GM19023 (cell line): Measurements from ENCODE around the gene SCN2A.
"Not testable (repeated sequence)": the region's sequence is repeated elsewhere in the genome, so short reads cannot be mapped to it uniquely, and the experiment has no call there.

ENCODE experiments used
- ATAC-seq: cut with Tn5 transposase; IDR thresholded peaks from one replicate; pipeline ENCODE4 v1.9.1; 2021; ENCODE audit warnings: mild to moderate bottlenecking, moderate library complexity; ENCODE audit not compliant: unreplicated experiment

The SCN2A gene

GRCh38 chr2:165251366-165251765 is 12.2 kb downstream of the SCN2A start:
- no peak for ATAC-seq

DNA sequence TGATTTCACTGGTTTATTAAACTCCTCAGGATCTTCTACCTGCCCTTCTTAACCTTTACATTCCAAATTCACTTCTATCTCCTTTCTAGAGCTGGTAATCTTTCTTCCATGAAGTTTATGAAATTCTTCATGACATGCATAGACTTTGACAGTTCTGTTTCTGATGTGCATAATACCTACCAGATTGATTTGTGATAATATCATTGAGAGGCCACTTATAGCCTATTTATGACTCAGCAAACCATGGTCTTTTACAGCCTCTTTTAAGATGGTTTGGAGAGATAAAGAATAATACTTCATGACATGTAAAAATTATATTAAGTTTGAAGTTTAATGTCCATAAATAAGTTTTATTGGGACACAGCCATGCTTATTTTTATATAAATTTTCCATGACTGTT is 14.0 kb downstream of the SCN2A start:
- no peak for ATAC-seq

- no peak for ATAC-seq
These were observed 17.4 kb downstream of the SCN2A start for GRCh38 chr2:165256618-165257017.

GRCh38 chr2:165260347-165260746 is 21.1 kb downstream of the SCN2A start:
- not testable (repeated sequence) for ATAC-seq

- no peak for ATAC-seq
These were observed 29.5 kb downstream of the SCN2A start for GRCh38 chr2:165268754-165269153.

- ATAC-seq = no peak
These were observed 34.0 kb downstream of the SCN2A start for GRCh38 chr2:165273176-165273575.

DNA sequence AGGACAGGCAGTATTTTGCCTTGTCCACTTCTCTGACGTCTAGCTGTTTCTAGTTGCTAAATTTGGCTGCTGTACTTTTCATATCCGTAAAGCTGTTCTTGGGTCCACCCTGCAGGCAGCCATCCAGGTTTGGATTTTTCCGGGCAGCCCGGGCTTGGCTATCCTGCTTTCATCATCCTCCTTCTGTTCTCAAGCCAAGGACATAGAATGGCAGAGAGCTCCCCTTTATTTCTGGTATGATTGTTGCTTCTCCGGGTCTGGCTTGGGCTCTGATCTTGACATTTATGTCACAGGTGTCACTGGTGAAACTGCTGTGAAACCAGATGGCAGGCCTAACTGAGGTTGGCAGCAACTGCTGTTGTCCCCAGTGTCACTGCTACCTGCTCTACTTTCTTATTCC is 35.5 kb downstream of the SCN2A start:
- no peak for ATAC-seq

- ATAC-seq = no peak
These were observed 36.7 kb downstream of the SCN2A start for GRCh38 chr2:165275932-165276331.

DNA sequence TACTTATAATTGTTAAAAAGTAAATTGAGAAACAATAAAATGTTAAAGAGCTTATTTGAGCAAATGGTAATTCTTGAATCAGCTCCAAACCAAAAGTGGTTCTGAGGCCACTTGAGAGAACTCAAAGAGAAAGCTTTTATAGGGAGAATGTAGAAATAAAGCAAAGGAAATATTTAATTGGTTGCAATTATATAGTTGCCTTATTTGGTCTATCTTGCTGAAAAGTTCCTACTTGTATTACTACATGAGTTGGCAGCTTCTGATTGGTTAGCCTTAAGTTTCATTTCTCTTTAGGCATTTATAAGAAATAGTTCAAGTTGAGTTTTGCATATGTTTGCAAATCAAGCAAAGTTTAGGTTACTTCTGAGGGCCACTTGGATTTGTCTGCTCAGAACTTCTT is 38.1 kb downstream of the SCN2A start:
- ATAC-seq = no peak

- ATAC-seq = no peak
These were observed 38.8 kb downstream of the SCN2A start for GRCh38 chr2:165277860-165278656.

DNA sequence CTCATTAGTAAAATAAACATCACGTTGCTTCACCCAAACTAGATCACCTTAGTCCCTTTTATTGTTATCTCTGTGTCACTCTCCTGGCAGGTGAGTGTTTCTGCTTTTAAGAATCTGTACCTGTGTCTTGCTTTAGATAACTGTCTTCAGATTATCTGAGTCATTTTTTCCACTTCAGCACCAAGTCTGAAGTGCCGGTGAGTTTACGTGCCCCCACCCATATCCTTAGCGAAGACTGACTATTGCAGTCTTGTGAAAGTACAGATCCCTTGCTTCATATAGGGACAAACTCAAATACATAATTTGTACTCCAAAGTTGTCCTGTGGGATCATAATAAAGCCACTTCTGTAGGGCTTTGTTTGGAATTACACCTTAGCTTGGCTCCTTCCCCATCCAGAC is 41.1 kb downstream of the SCN2A start:
- no peak for ATAC-seq

DNA sequence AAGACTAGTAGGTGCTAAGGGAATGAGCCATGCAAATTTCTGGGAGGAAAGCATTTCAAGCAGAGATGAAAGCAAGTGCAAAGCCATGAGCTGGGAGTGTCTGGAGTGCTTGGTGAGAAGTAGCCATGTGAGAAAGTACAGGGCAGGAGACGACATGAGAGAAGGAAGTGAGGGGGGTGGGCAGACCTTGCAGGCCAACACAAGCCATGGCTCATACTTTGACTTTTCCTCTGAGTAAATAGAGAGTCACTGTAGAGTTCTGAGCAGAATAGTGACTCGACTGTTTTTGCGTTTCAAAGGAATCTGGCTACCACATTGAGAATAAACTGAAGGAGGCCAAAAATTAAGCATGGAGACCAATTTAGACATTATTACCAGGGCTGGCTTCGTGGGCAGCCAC is 42.2 kb downstream of the SCN2A start:
- ATAC-seq = no peak

- no peak for ATAC-seq
These were observed 44.1 kb downstream of the SCN2A start for GRCh38 chr2:165283342-165283741.

- ATAC-seq = no peak
These were observed 48.0 kb downstream of the SCN2A start for GRCh38 chr2:165287094-165287778.

DNA sequence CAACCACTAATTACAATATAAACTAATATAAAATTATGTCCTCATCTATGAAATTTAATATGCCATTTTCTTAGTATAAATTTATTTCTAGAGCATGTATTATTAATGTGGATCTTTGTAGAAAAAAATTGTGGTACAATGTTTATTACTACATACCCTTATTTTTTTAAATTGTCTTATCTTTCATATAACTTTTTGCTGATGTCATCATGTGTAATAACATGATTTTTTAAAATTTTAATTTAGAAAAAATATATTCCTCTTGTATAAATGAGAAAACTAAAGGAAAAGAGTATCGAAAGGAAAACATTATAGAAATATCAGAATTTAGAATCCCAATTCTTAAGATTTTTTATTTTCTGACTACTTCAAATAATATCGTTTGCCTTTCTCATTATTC is 49.9 kb downstream of the SCN2A start:
- no peak for ATAC-seq

DNA sequence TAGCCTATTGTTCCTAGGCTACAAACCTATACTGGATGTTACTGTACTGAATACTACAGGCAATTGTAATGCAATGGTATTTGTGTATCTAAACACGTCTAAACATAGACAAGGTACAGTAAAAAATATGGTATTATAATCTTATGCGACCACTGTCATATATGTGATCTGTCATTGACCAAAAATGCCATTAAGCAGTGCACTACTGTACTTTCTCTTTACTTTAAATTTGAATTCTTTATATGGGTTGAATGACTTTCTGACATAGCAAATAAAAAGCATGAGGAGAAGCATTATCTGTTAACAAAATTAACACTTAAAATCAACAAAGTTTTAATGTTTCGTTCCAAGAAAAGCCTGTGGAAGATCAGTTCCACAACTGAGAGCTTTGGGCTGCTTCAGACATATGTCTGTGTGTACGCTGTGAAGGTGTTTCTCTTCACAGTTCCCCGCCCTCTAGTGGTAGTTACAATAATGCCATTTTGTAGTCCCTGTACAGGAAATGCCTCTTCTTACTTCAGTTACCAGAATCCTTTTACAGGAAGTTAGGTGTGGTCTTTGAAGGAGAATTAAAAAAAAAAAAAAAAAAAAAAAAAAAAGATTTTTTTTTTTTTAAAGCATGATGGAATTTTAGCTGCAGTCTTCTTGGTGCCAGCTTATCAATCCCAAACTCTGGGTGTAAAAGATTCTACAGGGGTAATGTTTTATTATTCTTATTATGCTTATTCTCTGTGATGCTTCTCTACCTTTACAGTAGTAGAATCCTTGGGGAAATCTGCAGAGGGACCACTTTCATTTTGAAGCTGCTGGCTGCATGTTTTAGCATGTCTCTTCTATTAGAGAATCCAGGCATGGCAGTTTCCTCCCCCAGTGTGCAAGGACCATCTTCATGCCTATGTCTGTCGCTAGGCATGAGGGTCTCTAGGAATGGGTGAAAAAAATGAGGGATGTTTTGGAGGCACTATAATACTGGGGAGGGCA is 54.5 kb downstream of the SCN2A start:
- ATAC-seq = peak; percentile 100

DNA sequence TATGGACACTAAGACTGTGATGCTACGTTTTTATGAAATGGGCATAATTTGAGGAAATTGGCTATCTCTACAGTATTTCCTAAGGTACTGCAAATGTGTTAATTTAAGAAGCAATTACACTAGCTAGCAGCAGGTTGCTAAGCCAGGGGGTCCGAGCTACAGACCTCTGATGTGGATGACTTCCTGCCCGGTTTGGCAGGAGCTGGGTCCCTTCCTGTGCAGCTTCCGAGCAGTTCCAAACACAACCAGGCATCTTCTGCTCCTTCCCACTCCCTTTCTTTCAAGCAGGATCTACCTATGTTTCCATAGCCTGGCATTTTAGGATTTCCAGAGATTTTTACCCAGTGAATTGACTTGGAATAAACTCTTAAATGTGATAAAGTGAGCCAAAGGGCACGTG is 55.7 kb downstream of the SCN2A start:
- ATAC-seq = no peak

DNA sequence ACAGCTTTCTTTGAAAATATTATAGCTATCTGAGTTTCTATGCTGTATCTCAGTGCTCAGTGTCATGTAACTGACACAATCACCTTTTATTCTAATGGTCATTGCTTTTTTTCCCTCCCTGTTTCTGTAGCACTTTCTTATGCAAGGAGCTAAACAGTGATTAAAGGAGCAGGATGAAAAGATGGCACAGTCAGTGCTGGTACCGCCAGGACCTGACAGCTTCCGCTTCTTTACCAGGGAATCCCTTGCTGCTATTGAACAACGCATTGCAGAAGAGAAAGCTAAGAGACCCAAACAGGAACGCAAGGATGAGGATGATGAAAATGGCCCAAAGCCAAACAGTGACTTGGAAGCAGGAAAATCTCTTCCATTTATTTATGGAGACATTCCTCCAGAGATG is 56.4 kb downstream of the SCN2A start:
- no peak for ATAC-seq

DNA sequence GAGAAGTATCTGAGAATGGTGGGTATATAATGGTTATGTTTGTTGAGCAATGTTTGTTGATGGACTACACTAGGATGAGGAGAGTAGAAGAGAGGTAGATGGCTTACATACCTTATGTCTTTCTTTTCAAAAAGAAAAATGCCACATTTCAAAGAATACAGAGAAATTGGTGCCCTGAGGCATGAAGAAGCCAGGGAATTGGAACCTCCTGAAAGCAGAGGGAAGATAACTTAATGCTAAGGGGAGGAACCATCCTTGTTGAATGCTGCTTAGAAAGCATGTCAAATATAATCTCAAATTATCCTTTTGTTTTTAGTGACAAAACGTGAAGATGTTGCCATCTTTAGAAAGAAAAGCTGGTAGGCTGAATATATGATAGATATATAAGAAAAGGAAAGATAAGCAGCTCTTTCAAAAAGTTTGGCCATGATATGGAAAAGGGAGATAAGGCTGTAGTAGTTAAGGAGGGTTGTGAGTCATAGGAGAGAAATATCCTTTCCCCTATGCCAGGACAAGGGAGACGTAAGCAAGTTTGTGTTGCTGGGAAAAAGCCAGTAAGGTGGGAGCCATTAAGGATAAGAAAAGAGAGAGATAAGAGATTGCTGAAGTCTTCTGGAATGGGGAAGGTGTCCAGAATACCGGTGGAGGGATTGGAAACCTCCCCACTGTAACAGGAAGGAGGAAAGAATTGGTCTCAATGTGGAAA is 66.3 kb downstream of the SCN2A start:
- no peak for ATAC-seq

- ATAC-seq = no peak
These were observed 68.1 kb downstream of the SCN2A start for GRCh38 chr2:165307317-165307716.

- ATAC-seq = no peak
These were observed 72.7 kb downstream of the SCN2A start for GRCh38 chr2:165311949-165312348.
